MCF 10A (cell line): ENCODE measurements around the gene KLHL4. TPM values are rescaled to one million over a fixed set of nuclear protein-coding genes. Genes with fewer than 3 reads are reported as not detected.

Experiments used
- BruUV-seq: library from RNA; stranded (reverse); fragments of 400-500 nt; replicated peaks from 2 replicates; lab custom pipeline; 2021; lab: Mats Ljungman, UMichigan
- CTCF ChIA-PET: fragments of 300-600 bp; sonication (Branson Sonifier 250); formaldehyde crosslinking; extraction: SDS; loops from one replicate; lab custom pipeline; 2021; ENCODE audit warnings: antibody characterized with exemption, inconsistent platforms; lab: Yijun Ruan, JAX
- POLR2A ChIA-PET: fragments of 300-600, 350-650 bp; sonication (Branson Sonifier 250); formaldehyde crosslinking; extraction: SDS; loops from one replicate; lab custom pipeline; 2020; ENCODE audit warnings: antibody characterized with exemption, inconsistent platforms; lab: Yijun Ruan, JAX
- DNase-seq: peaks from one replicate; pipeline ENCODE4 v3.0.0-alpha.2; 2018; ENCODE audit not compliant: unreplicated experiment
- H3K27ac Mint-ChIP-seq: one replicate; pipeline ENCODE4 v1.8.0; 2022; ENCODE audit warnings: mild to moderate bottlenecking, low read depth, mixed read lengths; ENCODE audit not compliant: unreplicated experiment
- H3K27me3 Mint-ChIP-seq: one replicate; pipeline ENCODE4 v1.8.0; 2022; ENCODE audit warnings: mixed read lengths; ENCODE audit not compliant: insufficient read depth, unreplicated experiment
- H3K36me3 Mint-ChIP-seq: one replicate; pipeline ENCODE4 v1.8.0; 2022; ENCODE audit warnings: mild to moderate bottlenecking, moderate library complexity, mixed read lengths; ENCODE audit not compliant: insufficient read depth, unreplicated experiment
- H3K4me1 Mint-ChIP-seq: one replicate; pipeline ENCODE4 v1.8.0; 2022; ENCODE audit warnings: mixed read lengths; ENCODE audit not compliant: insufficient read depth, unreplicated experiment
- H3K4me3 Mint-ChIP-seq: one replicate; pipeline ENCODE4 v1.8.0; 2022; ENCODE audit warnings: mild to moderate bottlenecking, moderate library complexity, mixed read lengths; ENCODE audit not compliant: unreplicated experiment
- H3K9me3 Mint-ChIP-seq: one replicate; pipeline ENCODE4 v1.8.0; 2022; ENCODE audit warnings: mixed read lengths; ENCODE audit not compliant: unreplicated experiment
- CTCF ChIP-seq: fragments of 200-600 bp; IDR thresholded peaks from one replicate; pipeline ENCODE4 v1.8.0; 2022; ENCODE audit warnings: antibody characterized with exemption, mild to moderate bottlenecking; ENCODE audit not compliant: unreplicated experiment
- intact Hi-C: fragments of 100-400 bp; cut with micrococcal nuclease; formaldehyde crosslinking; loops from 2 replicates; pipeline ENCODE4 v1.14.1; 2022
- total RNA-seq: library from RNA; stranded (reverse); gene quantifications from 2 replicates; pipeline ENCODE4 v1.2.3, GENCODE V29; 2022

Gene KLHL4
- total RNA-seq, 1 experiment from 2014 or later: 9.8 TPM

- CTCF ChIA-PET: no interaction called here
- Mint-ChIP-seq H3K36me3 (no peaks in the 10 kb centered on the region), H3K27ac (no peak overlapping the region), H3K4me3 (no peak overlapping the region), H3K9me3 (peaks cover 23% of the 10 kb centered on the region), H3K4me1 (no peaks in the 10 kb centered on the region), H3K27me3 (no peaks in the 10 kb centered on the region)
- no peak for DNase-seq
- TF ChIP-seq CTCF: no peak
- intact Hi-C loops: no loop called here
- BruUV-seq: no TSS peak
- POLR2A ChIA-PET: no interaction called here
These were observed 193.0 kb downstream of the KLHL4 start for GRCh38 chrX:87710580-87710979.
